ENCODE results near the gene FAM78B. TPM values are rescaled to one million over a fixed set of nuclear protein-coding genes. Genes with fewer than 3 reads are reported as not detected.

FAM78B gene
- total RNA-seq, 1 experiment from 2014 or later = 0.24 TPM

- no peaks in the 10 kb centered on the region for H3K9me3 ChIP-seq (ENCODE audit: low read depth, low read length, poor library complexity, severe bottlenecking)
- TF ChIP-seq EZH2 (IDR thresholded peaks at IDR 0.05; ENCODE audit: borderline replicate concordance, low read depth, low read length, poor library complexity, severe bottlenecking) (no peak), CTCF (conservative IDR thresholded peaks at IDR 0.05; ENCODE audit: low read depth, low read length) (no peak)
- no peaks in the 10 kb centered on the region for H3K4me1 ChIP-seq (ENCODE audit: insufficient read depth, low read length, poor library complexity, severe bottlenecking)
- intact Hi-C loops (cut with micrococcal nuclease; ENCODE audit: unreplicated experiment) = no loop called here
- no peak overlapping the region for H3K4me3 ChIP-seq (ENCODE audit: low read depth, low read length, poor library complexity, severe bottlenecking)
- H3K36me3 ChIP-seq (ENCODE audit: insufficient read depth, low read length, poor library complexity, severe bottlenecking) = no peaks in the 10 kb centered on the region
- peaks cover 7% of the 10 kb centered on the region for H3K27me3 ChIP-seq (replicated peaks; ENCODE audit: insufficient read depth, low read depth, low read length, poor library complexity)
- BruUV-seq (replicated peaks) = no TSS peak
- CTCF ChIA-PET = no interaction called here
- DNase-seq (ENCODE audit: low spot score) = no peak
- H3K27ac ChIP-seq (ENCODE audit: low read depth, low read length, poor library complexity, severe bottlenecking) = no peak overlapping the region
- POLR2A ChIA-PET (ENCODE audit: low non-redundant PET) = no interaction called here
Observed at GRCh38 chr1:166190400-166190799, 23.6 kb upstream of the FAM78B start.

- CTCF ChIA-PET = no interaction called here
- Histone ChIP-seq H3K4me3 (ENCODE audit: low read depth, low read length, poor library complexity, severe bottlenecking) (no peak overlapping the region), H3K27me3 (replicated peaks; ENCODE audit: insufficient read depth, low read depth, low read length, poor library complexity) (peaks cover 10% of the 10 kb centered on the region), H3K36me3 (ENCODE audit: insufficient read depth, low read length, poor library complexity, severe bottlenecking) (no peaks in the 10 kb centered on the region), H3K9me3 (ENCODE audit: low read depth, low read length, poor library complexity, severe bottlenecking) (no peaks in the 10 kb centered on the region), H3K27ac (ENCODE audit: low read depth, low read length, poor library complexity, severe bottlenecking) (no peak overlapping the region), H3K4me1 (ENCODE audit: insufficient read depth, low read length, poor library complexity, severe bottlenecking) (no peaks in the 10 kb centered on the region)
- intact Hi-C loops (cut with micrococcal nuclease; ENCODE audit: unreplicated experiment) = no loop called here
- TF ChIP-seq EZH2 (IDR thresholded peaks at IDR 0.05; ENCODE audit: borderline replicate concordance, low read depth, low read length, poor library complexity, severe bottlenecking) (no peak), CTCF (conservative IDR thresholded peaks at IDR 0.05; ENCODE audit: low read depth, low read length) (no peak)
- no TSS peak for BruUV-seq (replicated peaks)
- POLR2A ChIA-PET (ENCODE audit: low non-redundant PET) = no interaction called here
- DNase-seq (ENCODE audit: low spot score) = peak; percentile 11
Observed at GRCh38 chr1:166189126-166189525, 22.3 kb upstream of the FAM78B start.

- CTCF ChIA-PET = no interaction called here
- POLR2A ChIA-PET (ENCODE audit: low non-redundant PET) = no interaction called here
- H3K4me1 ChIP-seq (ENCODE audit: insufficient read depth, low read length, poor library complexity, severe bottlenecking) = no peaks in the 10 kb centered on the region
- intact Hi-C loops (cut with micrococcal nuclease; ENCODE audit: unreplicated experiment) = no loop called here
- DNase-seq (ENCODE audit: low spot score) = no peak
- H3K4me3 ChIP-seq (ENCODE audit: low read depth, low read length, poor library complexity, severe bottlenecking) = no peak overlapping the region
- peaks cover 19% of the 10 kb centered on the region for H3K27me3 ChIP-seq (replicated peaks; ENCODE audit: insufficient read depth, low read depth, low read length, poor library complexity)
- BruUV-seq (replicated peaks) = no TSS peak
- no peaks in the 10 kb centered on the region for H3K36me3 ChIP-seq (ENCODE audit: insufficient read depth, low read length, poor library complexity, severe bottlenecking)
- H3K9me3 ChIP-seq (ENCODE audit: low read depth, low read length, poor library complexity, severe bottlenecking) = no peaks in the 10 kb centered on the region
- no peak for TF ChIP-seq EZH2 (IDR thresholded peaks at IDR 0.05; ENCODE audit: borderline replicate concordance, low read depth, low read length, poor library complexity, severe bottlenecking)
- TF ChIP-seq CTCF (conservative IDR thresholded peaks at IDR 0.05; ENCODE audit: low read depth, low read length) = no peak
- H3K27ac ChIP-seq (ENCODE audit: low read depth, low read length, poor library complexity, severe bottlenecking) = no peak overlapping the region
Observed at GRCh38 chr1:166185526-166185925, 18.7 kb upstream of the FAM78B start.
